ENCODE data around the gene PALD1.

Gene PALD1

GRCh38 chr10:70549351-70549961 lies 70.9 kb downstream of the PALD1 start:
- in situ Hi-C loops (cut with MboI; ENCODE audit: low sequenced_read_pairs, unreplicated experiment): loop anchor here (10.0 kb wide), 1 partner anchor 335 kb away; the partner anchor contains the start of gene PCBD1
- TF ChIP-seq CTCF (IDR thresholded peaks at IDR 0.05; ENCODE audit: borderline replicate concordance, control extremely low read depth, extremely low read depth, insufficient read depth, missing control alignments): no peak
- DNase-seq (ENCODE audit: low spot score): no peak

- in situ Hi-C loops (cut with MboI; ENCODE audit: low sequenced_read_pairs, unreplicated experiment): loop anchor here (10.0 kb wide), 2 partner anchors 215 to 335 kb away; partner anchors contain the start of gene PCBD1
- TF ChIP-seq CTCF (IDR thresholded peaks at IDR 0.05; ENCODE audit: borderline replicate concordance, control extremely low read depth, extremely low read depth, insufficient read depth, missing control alignments): peak; percentile 80
- peak; percentile 85 for DNase-seq (ENCODE audit: low spot score)
Measured at GRCh38 chr10:70549962-70550458, 71.4 kb downstream of the PALD1 start.

- DNase-seq (ENCODE audit: low spot score): no peak
- TF ChIP-seq CTCF (IDR thresholded peaks at IDR 0.05; ENCODE audit: borderline replicate concordance, control extremely low read depth, extremely low read depth, insufficient read depth, missing control alignments): no peak
- in situ Hi-C loops (cut with MboI; ENCODE audit: low sequenced_read_pairs, unreplicated experiment): loop anchor here (10.0 kb wide), 1 partner anchor 214 kb away; no protein-coding TSS in a partner anchor
Measured at GRCh38 chr10:70550459-70550858, 71.9 kb downstream of the PALD1 start.

GRCh38 chr10:70551466-70551865 lies 72.9 kb downstream of the PALD1 start:
- in situ Hi-C loops (cut with MboI; ENCODE audit: low sequenced_read_pairs, unreplicated experiment): loop anchor here (10.0 kb wide), 1 partner anchor 213 kb away; no protein-coding TSS in a partner anchor
- no peak for TF ChIP-seq CTCF (IDR thresholded peaks at IDR 0.05; ENCODE audit: borderline replicate concordance, control extremely low read depth, extremely low read depth, insufficient read depth, missing control alignments)
- DNase-seq (ENCODE audit: low spot score): no peak

GRCh38 chr10:70551971-70552422 lies 73.4 kb downstream of the PALD1 start:
- in situ Hi-C loops (cut with MboI; ENCODE audit: low sequenced_read_pairs, unreplicated experiment): loop anchor here (10.0 kb wide), 1 partner anchor 213 kb away; no protein-coding TSS in a partner anchor
- TF ChIP-seq CTCF (IDR thresholded peaks at IDR 0.05; ENCODE audit: borderline replicate concordance, control extremely low read depth, extremely low read depth, insufficient read depth, missing control alignments): no peak
- DNase-seq (ENCODE audit: low spot score): no peak

- no peak for TF ChIP-seq CTCF (IDR thresholded peaks at IDR 0.05; ENCODE audit: borderline replicate concordance, control extremely low read depth, extremely low read depth, insufficient read depth, missing control alignments)
- in situ Hi-C loops (cut with MboI; ENCODE audit: low sequenced_read_pairs, unreplicated experiment): loop anchor here (10.0 kb wide), 1 partner anchor 212 kb away; no protein-coding TSS in a partner anchor
Measured at GRCh38 chr10:70552586-70552985, 74.0 kb downstream of the PALD1 start.

More at GRCh38 chr10:70552586-70552985, 74.0 kb downstream of the PALD1 start:
- no peak for DNase-seq (ENCODE audit: low spot score)
